DMS53 treated with DMSO at 0.1 percent for 48 hours (cell line): ENCODE data around the gene POF1B.
"Not testable (repeated sequence)": the region's sequence is repeated elsewhere in the genome, so short reads cannot be mapped to it uniquely, and the experiment has no call there.

Experiments used
- DNase-seq: peaks from one replicate; lab custom pipeline; 2025; ENCODE audit not compliant: unreplicated experiment; lab: John Stamatoyannopoulos, UW

The POF1B gene, protein sequence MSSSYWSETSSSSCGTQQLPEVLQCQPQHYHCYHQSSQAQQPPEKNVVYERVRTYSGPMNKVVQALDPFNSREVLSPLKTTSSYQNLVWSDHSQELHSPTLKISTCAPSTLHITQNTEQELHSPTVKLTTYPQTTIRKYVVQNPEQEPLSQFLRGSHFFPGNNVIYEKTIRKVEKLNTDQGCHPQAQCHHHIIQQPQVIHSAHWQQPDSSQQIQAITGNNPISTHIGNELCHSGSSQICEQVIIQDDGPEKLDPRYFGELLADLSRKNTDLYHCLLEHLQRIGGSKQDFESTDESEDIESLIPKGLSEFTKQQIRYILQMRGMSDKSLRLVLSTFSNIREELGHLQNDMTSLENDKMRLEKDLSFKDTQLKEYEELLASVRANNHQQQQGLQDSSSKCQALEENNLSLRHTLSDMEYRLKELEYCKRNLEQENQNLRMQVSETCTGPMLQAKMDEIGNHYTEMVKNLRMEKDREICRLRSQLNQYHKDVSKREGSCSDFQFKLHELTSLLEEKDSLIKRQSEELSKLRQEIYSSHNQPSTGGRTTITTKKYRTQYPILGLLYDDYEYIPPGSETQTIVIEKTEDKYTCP

DNA sequence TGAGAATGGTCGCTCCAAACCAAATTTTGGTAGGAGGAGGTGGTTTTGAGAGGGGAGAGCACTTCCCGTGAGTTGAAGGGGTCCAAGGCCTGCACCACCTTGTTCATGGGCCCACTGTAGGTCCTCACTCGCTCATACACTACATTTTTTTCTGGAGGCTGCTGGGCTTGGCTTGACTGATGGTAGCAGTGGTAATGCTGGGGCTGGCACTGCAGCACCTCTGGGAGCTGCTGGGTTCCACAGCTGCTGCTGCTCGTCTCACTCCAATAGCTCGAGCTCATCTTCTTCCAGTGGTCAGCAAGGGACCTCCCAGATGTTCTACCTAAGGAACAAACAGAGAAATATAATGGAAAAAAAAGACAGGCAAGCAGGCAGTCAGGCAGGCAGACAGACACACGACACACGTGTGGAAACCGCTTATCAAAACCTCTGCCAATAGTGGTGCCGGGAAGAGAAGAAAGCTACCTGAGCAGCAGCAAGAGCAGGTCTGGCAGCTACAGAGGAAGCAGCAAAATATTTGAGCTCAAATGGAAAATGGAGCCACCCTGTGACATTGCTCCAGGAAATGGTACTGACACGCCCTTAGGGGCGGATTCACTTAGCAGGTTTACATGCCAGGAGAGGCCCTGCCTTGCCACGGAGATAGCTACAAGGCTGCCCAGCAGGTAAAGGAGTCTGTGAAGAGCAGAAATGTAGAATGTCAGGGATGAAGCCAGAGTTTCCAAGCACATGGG lies at the start of gene POF1B:
TSS of gene POF1B (minus strand) at position 492 of the 734 bp plus-strand sequence. CDS start at position 281, 211 bp downstream.
- DNase-seq = peak; percentile 74

DNA sequence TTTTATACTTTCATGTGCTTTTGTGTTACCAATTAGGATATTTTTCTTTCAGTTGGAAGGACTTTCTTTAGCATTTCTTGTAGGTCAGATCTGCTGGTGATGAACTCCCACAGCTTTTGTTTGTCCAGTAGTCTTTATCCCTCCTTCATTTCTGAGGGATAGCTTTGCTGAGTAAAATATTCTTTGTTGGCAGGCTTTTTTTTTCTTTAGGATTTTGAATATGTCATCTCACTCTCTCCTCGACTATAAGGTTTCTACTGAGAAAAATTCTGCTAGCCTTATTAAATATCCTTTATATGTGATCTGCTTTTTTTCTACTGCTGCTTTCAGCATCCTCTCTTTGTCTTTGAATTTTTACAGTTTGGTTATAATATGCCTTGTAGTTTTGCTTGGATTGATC lies 49.6 kb upstream of the POF1B start:
- DNase-seq = no peak

DNA sequence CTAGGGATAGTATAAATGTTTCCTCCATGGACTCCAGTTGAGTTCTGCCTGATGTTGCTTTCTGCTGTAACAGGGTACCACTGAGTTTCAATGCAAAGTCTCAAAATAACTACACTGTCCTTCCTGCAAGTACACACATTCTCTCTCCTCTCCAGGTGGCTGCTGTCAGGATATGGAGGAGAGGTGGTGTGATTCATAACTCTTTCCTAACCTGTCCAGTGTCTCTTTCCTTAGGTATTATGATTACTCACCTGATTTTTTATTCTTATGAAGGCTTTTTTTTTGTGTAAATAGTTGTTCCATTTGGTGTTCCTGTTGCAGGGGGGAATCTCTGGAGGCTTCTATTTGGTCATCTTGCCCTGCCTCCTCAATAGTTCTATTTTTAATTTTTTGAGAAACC lies 39.8 kb upstream of the POF1B start:
- no peak for DNase-seq

DNA sequence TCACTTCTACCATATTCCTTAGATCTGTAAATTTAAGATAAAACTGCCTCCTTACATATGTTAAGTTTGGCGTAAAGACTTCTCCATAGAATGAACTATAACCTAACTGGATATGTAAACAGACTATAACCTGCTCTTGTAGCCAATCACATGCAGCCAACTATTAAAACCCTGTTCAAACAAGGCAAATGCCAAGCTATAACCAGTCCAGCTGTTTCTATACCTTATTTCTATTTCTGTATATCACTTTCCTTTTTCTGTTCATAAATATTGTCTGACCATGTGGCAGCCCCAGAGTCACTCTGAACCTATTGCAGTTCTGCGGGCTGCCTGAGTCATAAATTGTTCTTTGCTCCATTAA lies 12.4 kb upstream of the POF1B start:
- DNase-seq = no peak

DNA sequence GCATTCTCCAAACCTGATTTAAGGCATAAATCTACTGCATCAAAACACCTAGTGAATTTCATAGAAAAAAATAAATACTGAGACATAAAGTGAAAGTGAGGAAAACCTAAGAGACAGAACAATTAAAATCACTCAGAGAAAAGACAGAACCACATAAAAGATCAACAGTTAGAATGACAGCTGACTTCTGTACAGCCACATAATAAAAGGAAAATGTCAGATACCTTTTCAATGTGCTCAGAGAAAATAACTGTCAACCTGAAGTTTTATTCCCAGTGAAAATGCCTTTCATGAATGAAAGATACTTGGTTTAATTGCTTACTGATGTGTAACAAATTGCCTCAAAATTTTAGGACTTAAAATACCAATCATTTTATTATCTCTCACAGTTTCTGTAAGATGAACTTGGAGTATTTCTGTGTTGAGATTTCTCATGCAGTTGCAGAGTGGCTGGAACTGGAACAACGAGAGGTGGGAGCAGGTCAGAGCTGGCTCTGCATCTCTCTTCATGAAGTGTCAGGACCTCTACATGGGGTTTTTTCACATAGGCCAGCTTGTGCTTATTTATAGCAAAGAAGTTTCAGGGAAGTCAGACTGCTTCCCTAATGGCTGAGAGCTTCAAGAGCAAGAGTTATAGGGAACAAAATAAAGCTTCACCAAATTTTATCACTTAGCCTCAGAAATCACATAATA lies 11.9 kb upstream of the POF1B start:
- no peak for DNase-seq

DNA sequence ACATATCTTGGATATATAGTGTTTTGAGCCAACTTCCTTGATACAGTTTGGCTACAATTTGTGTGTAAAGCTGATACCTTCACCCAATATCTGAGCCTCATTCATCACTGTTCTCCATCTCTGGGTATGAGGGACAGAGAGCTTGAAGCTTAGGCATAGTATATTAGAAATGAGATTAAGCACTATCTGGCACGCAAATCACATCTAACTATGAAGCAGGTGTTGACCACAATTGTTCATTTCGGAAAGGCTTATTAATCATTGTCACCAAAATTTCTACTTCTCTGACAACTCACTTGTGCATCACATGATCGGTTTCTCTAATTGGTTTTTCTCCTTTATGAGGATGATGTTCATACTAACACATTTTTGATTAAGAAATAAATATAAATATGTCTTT lies 2.1 kb upstream of the POF1B start:
- no peak for DNase-seq

DNA sequence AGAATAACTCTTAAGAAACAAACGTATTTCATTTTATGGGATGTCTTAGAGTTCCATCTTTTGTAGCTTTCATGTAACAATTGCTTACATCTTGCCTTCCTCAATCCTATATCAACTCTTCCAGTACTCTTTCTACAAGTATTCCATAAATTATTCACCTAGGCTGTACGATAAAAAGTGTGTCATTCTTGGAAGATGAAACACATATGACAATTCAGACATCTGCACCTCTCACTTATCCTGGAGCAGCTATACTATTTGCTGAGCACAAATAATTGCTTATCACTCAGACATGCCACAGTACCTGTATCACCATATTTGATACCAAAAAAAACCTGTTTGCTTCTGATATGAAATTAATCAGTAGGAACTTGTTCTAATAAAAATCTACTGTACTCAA lies 1.0 kb downstream of the POF1B start:
- peak; percentile 21 for DNase-seq

DNA sequence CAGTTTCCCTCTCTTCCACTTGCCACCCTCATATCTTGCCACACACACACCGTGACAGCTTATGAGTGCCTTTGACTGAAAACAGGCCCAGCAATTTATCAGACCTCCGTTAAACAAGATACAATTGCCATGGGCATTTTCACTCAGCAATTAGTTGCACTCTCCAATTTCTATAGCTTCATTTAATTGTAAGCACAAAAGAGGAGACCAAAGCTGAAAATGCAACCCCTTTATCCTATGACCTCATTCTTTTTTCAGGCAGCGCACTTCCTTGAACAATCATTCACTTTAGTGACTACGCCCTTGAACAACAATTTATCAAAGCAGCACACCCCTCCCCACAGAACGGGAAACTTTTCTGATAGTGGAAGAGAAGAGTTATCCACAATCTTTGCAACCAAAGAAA lies 4.1 kb downstream of the POF1B start:
- no peak for DNase-seq

DNA sequence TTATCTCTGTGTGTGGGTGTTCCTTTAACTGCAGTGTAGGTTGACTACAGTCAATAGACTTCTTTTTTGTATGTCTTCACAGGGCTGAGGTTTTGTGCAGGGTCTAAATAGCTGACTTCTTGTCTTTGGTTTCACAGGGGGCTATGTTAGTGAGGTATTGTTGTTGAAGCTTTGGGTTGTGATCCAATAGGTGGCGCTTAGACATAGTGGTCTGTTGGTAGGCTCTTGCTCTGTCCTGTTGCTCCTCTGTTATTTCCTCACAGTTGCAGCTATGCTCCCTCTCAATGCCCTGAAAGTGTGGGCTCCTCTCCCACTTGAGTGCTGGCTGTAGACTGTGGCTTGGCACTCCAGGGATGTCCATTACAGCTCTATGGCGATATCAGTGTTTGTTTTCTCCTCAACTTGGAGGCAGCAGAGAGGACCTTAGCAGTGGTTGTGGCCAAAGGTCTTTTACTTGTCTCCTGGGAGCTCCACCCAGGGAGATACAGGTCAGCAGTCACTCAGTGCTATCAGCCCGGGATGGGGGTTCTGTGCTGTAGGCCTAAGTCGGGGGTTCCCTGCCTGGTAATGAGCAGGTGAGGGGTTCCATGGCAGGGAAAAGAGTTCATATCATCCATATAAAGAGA lies 14.0 kb downstream of the POF1B start:
- no peak for DNase-seq

DNA sequence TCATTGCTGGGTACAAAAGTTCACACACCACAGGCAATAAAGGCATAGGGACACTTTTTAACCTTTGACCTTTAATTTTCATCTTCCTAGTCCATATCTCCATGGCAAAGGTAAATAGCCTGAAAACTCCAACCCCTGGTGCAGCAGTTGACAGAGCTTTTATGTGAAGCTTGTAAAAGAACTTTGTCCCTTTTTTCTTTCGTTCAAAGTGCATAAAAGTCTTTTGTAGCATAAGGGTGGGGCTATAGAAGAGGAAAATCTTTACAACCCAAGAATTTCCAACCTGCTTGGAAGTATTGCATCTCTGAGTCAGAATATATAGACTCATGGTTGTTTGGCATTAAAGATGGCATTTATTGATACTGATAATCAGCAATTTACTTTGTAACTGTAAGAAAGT lies 20.4 kb downstream of the POF1B start:
- no peak for DNase-seq

DNA sequence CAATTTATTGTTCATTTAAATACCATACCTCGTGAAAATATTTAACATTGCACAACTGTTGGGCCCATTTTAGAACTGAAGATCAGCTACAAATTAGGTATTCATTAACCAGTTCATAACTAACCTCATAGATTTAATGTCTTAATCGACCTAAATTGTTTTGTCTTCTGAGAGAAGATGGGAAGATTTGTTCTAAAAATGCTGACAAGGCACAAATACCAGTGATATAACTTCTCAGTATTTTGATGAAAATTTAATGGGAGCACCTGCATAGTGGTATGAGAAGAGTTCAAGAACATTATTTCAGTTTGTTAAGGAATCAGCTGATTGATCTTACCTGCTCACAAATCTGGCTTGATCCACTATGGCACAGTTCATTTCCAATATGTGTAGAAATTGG lies 33.9 kb downstream of the POF1B start:
- no peak for DNase-seq

DNA sequence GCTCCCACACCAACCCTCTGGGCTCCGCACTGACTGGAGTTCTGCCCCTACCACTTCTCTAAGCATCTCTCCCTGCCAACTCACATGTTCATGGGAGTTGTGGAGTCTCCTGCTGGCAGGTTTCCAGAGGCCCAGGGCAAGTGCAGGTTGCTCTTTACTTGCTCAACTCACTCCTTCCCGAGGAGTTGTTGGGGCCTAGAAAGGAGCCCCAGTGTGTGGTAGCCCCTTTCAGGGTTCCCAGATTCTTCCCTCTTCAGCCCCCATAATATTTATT lies 52.5 kb downstream of the POF1B start:
- DNase-seq = no peak

DNA sequence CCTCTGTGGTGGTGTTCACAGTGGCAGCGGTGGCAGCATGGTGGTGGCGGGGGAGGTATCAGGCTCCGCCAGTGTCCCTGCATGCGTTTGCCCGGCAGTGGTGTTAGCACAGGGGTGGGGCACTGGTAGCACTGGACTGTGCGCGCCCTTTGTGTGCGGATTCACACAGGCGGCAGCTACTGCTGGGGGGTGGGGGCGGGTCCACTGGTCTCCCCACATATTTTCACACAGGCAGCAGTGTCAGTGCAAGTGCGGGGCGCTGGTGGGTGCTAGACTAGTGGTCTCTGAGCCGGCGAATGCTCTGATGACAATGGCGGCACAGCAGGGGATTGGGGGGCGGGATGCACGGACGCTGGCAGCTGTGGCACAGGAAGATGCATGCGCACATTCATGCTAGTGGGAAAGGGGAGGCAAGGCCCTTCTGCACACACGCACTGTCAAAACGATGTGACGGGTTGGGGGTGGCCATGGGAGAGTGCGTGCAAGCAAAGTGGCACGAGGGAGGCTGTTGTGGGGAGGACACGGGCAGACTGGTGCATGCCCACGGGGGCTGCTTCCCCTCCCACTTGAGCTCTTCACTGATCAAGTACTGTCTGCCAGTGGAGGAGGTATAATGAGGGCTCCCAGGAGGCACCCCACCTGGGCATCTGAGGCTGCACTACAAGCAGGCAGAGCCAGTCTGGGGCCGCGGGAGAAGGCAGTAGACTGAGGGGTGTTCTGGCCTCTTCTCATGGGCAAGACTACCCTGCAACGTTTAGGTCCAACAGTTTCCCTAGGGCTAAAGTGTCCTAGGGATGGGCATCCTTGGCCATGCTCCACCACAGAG lies 53.0 kb downstream of the POF1B start:
- DNase-seq = no peak

DNA sequence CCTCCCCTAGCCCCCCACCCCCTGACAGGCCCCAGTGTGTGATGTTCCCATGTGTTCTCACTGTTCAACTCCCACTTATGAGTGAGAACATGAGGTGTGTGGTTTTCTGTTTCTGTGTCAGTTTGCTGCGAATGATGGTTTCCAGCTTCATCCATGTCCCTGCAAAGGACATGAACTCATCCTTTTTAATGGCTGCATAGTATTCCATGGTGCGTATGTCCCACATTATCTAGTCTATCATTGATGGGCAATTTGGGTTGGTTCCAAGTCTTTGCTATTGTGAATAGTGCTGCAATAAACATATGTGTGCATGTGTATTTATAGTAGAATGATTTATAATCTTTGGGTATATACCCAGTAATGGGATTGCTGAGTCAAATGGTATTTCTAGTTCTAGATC lies 68.1 kb downstream of the POF1B start:
- not testable (repeated sequence) for DNase-seq

DNA sequence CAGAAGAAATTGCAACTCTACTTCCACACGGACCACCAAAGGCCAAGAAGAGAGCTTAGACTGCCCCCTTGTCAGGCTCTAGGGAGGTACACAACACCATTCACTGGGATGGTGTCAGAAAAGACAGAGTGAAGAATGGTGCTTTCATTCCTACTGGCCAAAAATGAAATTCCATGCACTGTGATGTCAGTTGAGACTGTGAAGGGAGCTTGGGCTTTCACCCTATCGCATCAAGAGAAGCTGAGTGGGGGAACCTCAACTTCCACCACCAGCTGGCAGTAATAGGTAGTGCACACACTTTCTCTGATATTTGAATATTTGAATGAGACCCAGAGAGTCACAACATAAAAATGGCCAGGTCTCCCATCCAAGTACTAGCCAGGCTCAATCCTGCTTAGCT lies 69.7 kb downstream of the POF1B start:
- DNase-seq = no peak

DNA sequence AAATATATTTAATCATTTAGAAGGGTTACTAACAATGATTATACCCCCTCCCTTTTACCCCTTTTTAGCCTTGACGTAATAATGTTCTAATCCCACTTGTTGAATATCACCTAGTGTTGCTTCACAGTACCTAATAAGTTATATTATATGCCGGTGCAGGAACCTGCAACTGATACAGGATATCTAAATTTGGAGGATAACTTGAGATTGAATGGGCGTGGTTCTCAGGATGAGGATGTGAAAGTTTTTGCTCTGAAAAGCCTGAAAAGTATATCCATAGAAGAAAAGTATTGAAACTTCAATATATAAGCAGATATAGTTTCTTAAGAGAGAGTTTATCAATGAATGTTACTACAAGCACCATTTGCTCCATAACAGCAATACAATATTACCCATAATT lies 75.9 kb downstream of the POF1B start:
- DNase-seq = no peak

DNA sequence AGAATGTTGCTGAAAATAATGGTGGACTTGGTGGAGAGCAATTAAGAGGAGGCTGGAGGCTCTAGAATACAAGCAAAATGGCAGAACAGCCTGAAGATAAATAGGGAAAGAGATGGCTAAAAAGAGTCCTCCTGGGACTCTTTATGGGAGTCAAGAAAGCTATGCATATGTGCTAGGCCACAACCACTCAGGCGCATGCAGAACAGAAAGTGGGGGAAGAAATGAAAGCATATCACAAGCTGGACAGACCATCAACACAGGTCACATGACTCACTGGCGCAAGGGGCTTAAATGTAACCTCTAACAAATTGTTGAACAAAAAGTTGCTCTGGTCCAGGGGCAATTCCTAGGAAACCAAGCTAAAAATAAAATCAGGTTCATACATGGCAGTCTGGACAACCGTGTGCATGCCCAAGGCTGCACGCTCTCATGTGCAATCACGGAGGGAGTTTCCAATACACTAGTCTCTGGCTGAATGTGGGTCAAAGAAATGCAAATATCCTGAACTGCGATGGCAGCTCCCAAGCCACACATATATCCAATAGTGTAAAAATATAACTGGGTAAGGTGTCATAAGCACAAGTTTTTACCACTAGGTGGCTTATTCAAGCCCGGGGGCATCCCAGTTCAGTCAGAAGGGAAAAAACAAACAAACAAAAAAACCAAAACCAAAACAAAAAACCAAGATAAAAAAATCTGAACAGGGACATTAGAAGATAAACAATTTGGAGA lies 90.3 kb downstream of the POF1B start:
- DNase-seq = no peak

DNA sequence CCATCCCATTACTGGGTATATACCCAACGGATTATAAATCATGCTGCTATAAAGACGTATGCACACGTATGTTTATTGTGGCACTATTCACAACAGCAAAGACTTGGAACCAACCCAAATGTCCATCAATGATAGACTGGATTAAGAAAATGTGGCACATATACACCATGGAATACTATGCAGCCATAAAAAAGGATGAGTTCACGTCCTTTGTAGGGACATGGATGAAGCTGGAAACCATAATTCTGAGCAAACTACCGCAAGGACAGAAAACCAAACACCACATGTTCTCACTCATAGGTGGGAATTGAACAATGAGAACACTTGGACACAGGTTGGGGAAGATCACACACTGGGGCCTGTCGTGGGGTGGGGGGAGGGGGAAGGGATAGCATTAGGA lies 94.2 kb downstream of the POF1B start:
- not testable (repeated sequence) for DNase-seq

DNA sequence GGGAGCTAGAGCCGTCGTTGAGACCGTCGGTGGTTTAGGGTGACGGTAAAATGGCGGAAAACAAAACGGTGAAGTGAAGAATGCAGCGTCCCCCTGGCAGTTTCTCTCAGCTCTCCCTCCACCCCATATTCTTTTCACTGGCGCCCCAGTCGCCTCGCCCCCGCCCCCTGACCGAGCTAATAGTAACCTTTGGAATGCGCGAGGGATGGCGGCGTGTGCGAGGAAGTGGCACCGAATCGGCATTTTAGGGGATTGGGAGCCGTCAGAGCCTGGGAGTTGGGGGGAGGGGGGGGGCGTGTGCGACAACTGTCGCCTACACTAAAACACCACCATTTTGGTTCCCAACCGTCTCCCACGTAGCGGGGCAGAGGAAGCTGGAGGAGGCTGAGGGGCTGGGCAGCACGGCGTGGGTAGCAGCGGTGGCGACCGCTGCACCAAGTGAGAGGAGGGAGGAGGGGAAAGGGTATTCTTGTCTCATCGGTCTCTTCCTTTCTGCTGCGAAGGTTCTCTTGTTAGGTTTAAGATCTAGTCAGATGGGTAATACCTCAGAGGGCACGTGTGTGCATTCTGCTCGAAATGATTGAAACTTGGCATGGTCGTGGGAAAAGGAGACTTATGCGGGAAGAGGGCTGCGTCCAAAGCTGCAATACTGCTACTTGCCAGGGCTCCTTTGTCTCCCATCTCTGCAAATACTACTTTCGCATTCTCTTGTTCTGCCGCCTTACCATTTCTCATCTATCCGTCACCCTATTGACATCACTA lies 134.8 kb downstream of the POF1B start:
- DNase-seq = peak; percentile 6
